ENCODE results near the gene SDCCAG8. TPM values are rescaled to one million over a fixed set of nuclear protein-coding genes. Genes with fewer than 3 reads are reported as not detected.

The SDCCAG8 gene
- total and polyA plus RNA-seq, 2 of the 8 experiments (the other 6 are each of a cell fraction or from before 2014, with no cell fraction given), result 15.6 to 21.0 TPM

DNA sequence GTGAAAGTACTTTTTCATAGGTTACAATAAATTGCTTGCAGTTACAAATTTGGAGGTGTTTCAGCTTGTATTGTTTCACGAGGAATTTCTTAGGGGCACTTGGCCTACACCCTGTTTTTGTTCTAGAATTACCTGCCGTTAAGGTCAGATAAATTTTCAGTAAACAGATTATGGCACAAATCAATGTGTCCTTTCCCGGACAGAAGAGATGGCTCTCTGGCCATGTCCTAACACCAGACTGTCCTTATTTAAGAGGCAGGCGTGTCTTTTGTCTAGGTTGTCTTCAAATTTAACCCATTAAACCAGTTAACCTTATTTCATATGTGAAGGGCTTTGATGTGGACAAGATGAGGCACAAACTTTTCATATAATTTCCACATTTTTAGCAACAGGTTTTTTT, 243.4 kb downstream of the SDCCAG8 start:
- H2AFZ ChIP-seq (ENCODE audit: low read length), result no peak overlapping the region
- ChIA-PET POLR2A (ENCODE audit: partially characterized antibody) (interaction anchor here (0.9 kb wide), 1 partner anchor 8 kb away, joined by 3 read pairs; no protein-coding TSS in a partner anchor), CTCF (ENCODE audit: partially characterized antibody) (no interaction called here)
- no peak overlapping the region for H2BK12ac ChIP-seq (ENCODE audit: low read depth, low read length)
- H4K20me1 ChIP-seq (replicated peaks in 1 of 2; ENCODE audit: control insufficient read depth in 1 of 2, insufficient read depth in 2 of 2, low read length in 2 of 2), result no peaks in the 10 kb centered on the region
- H3K79me1 ChIP-seq (ENCODE audit: low read depth, low read length), result no peaks in the 10 kb centered on the region
- no peak overlapping the region for H3K4me2 ChIP-seq (ENCODE audit: insufficient read depth in 1 of 2, low read depth in 2 of 2, low read length in 2 of 2)
- 90% methylated on average over 4 of the region's 4 CpGs; no CpG with 5 or more reads in 1 of the 2 experiments for WGBS, 2 experiments (ENCODE audit: extremely low coverage in 1 of 2, insufficient coverage in 1 of 2, insufficient read length in 1 of 2, insufficient replicate concordance in 2 of 2, low coverage in 1 of 2, low lambda C conversion rate in 2 of 2, missing lambda C conversion rate in 1 of 2)
- no peak overlapping the region for H4K5ac ChIP-seq (ENCODE audit: insufficient read length, low read depth, low read length)
- H4K8ac ChIP-seq (ENCODE audit: extremely low read depth, insufficient read depth, low read length), result no peak overlapping the region
- no peak overlapping the region for H3K23ac ChIP-seq (ENCODE audit: insufficient read length)
- no peak overlapping the region for H4K91ac ChIP-seq (replicated peaks; ENCODE audit: insufficient read length, low read length)
- H3K14ac ChIP-seq (ENCODE audit: insufficient read length), result no peak overlapping the region
- DNase-seq (ENCODE audit: low read depth in 1 of 2, low spot score in 2 of 2) (no peak), FAIRE-seq (no peak)
- H3K4ac ChIP-seq (replicated peaks; ENCODE audit: insufficient read length, low read depth, low read length), result no peak overlapping the region
- H3K27ac ChIP-seq (ENCODE audit: low read depth, low read length), result no peak overlapping the region
- H3K23me2 ChIP-seq (ENCODE audit: low read depth, low read length), result no peaks in the 10 kb centered on the region
- no peak for TF ChIP-seq KDM4A (IDR thresholded peaks at IDR 0.05; ENCODE audit: low read depth, low read length, severe bottlenecking)
- no peak overlapping the region for H2BK15ac ChIP-seq (ENCODE audit: low read length)
- no peaks in the 10 kb centered on the region for H3K9me3 ChIP-seq (ENCODE audit: insufficient read depth in 2 of 2, low read depth in 1 of 2, low read length in 1 of 2)
- no peaks in the 10 kb centered on the region for H3K27me3 ChIP-seq (replicated peaks in 1 of 4; ENCODE audit: control insufficient read depth in 3 of 4, extremely low read depth in 1 of 4, insufficient read depth in 3 of 4, low read length in 3 of 4)
- H3K18ac ChIP-seq (ENCODE audit: extremely low read depth, low read length), result no peak overlapping the region
- H2BK5ac ChIP-seq (ENCODE audit: low read depth, low read length), result no peak overlapping the region
- H3K4me3 ChIP-seq (ENCODE audit: extremely low read depth in 1 of 4, insufficient read depth in 2 of 4, low read depth in 3 of 4, low read length in 4 of 4), result no peak overlapping the region
- H2BK20ac ChIP-seq (ENCODE audit: low read length), result no peak overlapping the region
- H3K4me1 ChIP-seq (replicated peaks in 1 of 4; ENCODE audit: control insufficient read depth in 3 of 4, insufficient read depth in 4 of 4, low read length in 3 of 4), result peaks cover 0 to 7% (median 5%) of the 10 kb centered on the region in 4 experiments; a peak in 5 of 7 replicates
- H2AK5ac ChIP-seq (ENCODE audit: low read depth, low read length), result no peak overlapping the region
- H3K9ac ChIP-seq (replicated peaks in 1 of 4; ENCODE audit: extremely low read depth in 1 of 4, low read depth in 3 of 4, low read length in 3 of 4), result no peak overlapping the region
- no peaks in the 10 kb centered on the region for H3K79me2 ChIP-seq (ENCODE audit: control insufficient read depth in 1 of 2, insufficient read depth in 2 of 2, low read length in 2 of 2)
- no peak overlapping the region for H3K56ac ChIP-seq (replicated peaks; ENCODE audit: insufficient read length, low read depth, low read length)
- no peaks in the 10 kb centered on the region; a peak in 1 of 8 replicates for H3K36me3 ChIP-seq (ENCODE audit: control insufficient read depth in 2 of 4, insufficient read depth in 4 of 4, low read length in 3 of 4)
- no peak overlapping the region for H2BK120ac ChIP-seq (replicated peaks; ENCODE audit: low read depth, low read length)

Measured in H1 (cell line).